HL-60 (cell line): Measurements from ENCODE around the gene KRT73.
"Not testable (repeated sequence)": the region's sequence is repeated elsewhere in the genome, so short reads cannot be mapped to it uniquely, and the experiment has no call there.

Experiments used
- DNase-seq, 2 experiments: peaks; one replicate each; pipeline ENCODE4 v3.0.0-alpha.2; 2010 to 2020; ENCODE audit warnings: low read depth in 1 of 2, low spot score in 1 of 2
- H3K27ac ChIP-seq: fragments of 250-450 bp; sonication (Bioruptor Pico); replicated peaks from 2 replicates; pipeline ENCODE4 v1.5.1; 2020; ENCODE audit warnings: mild to moderate bottlenecking, moderate library complexity
- H3K27me3 ChIP-seq: fragments of 250-450 bp; sonication (Bioruptor Pico); 2 replicates; pipeline ENCODE4 v1.5.1; 2021; ENCODE audit warnings: mild to moderate bottlenecking, moderate library complexity; ENCODE audit not compliant: insufficient read depth, poor library complexity, severe bottlenecking
- H3K4me3 ChIP-seq: replicated peaks from 2 replicates; pipeline ENCODE4 v1.5.1; 2011; ENCODE audit warnings: mild to moderate bottlenecking, control low read depth, low read length; ENCODE audit not compliant: insufficient read depth
- CTCF ChIP-seq: IDR thresholded peaks from one replicate; pipeline ENCODE4 v1.5.1; 2011; ENCODE audit warnings: low read length, control low read depth, inconsistent platforms; ENCODE audit not compliant: insufficient read depth
- GABPA ChIP-seq: IDR thresholded peaks from 2 replicates; pipeline ENCODE4 v1.6.1; 2012; ENCODE audit warnings: low read depth
- POLR2AphosphoS5 ChIP-seq: IDR thresholded peaks from 2 replicates; pipeline ENCODE4 v1.6.1; 2012; ENCODE audit warnings: low read depth
- REST ChIP-seq: IDR thresholded peaks from 2 replicates; pipeline ENCODE4 v1.6.1; 2012; ENCODE audit warnings: low read depth; ENCODE audit not compliant: insufficient replicate concordance
- SPI1 ChIP-seq: IDR thresholded peaks from 2 replicates; pipeline ENCODE4 v1.6.1; 2012; ENCODE audit warnings: low read depth, mild to moderate bottlenecking, borderline replicate concordance

KRT73 gene

GRCh38 chr12:52600475-52600874 lies 17.9 kb downstream of the KRT73 start:
- Histone ChIP-seq H3K4me3 (no peak overlapping the region), H3K27ac (no peak overlapping the region), H3K27me3 (peaks cover 2% of the 10 kb centered on the region)
- TF ChIP-seq POLR2AphosphoS5 (no peak), REST (no peak), SPI1 (no peak), CTCF (no peak), GABPA (no peak)
- no peak for DNase-seq

GRCh38 chr12:52600071-52600470 lies 18.3 kb downstream of the KRT73 start:
- no peak for TF ChIP-seq POLR2AphosphoS5
- TF ChIP-seq CTCF: no peak
- no peak for TF ChIP-seq SPI1
- TF ChIP-seq GABPA: no peak
- TF ChIP-seq REST: no peak
- no peak for DNase-seq
- Histone ChIP-seq H3K4me3 (no peak overlapping the region), H3K27ac (no peak overlapping the region), H3K27me3 (peaks cover 2% of the 10 kb centered on the region)

- TF ChIP-seq POLR2AphosphoS5 (no peak), SPI1 (no peak), CTCF (no peak), REST (no peak), GABPA (no peak)
- no peak for DNase-seq
- H3K4me3 ChIP-seq: no peak overlapping the region
- H3K27ac ChIP-seq: no peak overlapping the region
- H3K27me3 ChIP-seq: peaks cover 2% of the 10 kb centered on the region
Observed at GRCh38 chr12:52598966-52599365, 19.4 kb downstream of the KRT73 start.

- DNase-seq, H3K4me3 ChIP-seq, H3K27me3 ChIP-seq, H3K27ac ChIP-seq: not testable (repeated sequence)
Observed at GRCh38 chr12:52594237-52594636, 24.1 kb downstream of the KRT73 start.
